Right lobe of liver (tissue), 6 donors: ENCODE data around the gene PDIK1L. TPM values are rescaled to one million over a fixed set of nuclear protein-coding genes. Genes with fewer than 3 reads are reported as not detected.
A peak's percentile ranks its signal among the peaks of the same experiment; 100 is the strongest.

Experiments used
- ATAC-seq, 4 donors: fragments of 200-7000 bp; cut with Tn5 transposase; one replicate each; pipeline ENCODE4 v1.9.1; 2020; ENCODE audit warnings: mild to moderate bottlenecking in 4 of 4, moderate library complexity in 4 of 4
- DNase-seq, 3 donors: peaks; one replicate each; pipeline ENCODE4 v3.0.0-alpha.2; 2020
- H3K27ac ChIP-seq, 3 donors: fragments of 200-600 bp; one replicate each; pipeline ENCODE4 v1.8.0; 2022
- H3K27me3 ChIP-seq, 2 donors: fragments of 200-600 bp; one replicate each; pipeline ENCODE4 v1.8.0; 2022
- H3K36me3 ChIP-seq, 4 donors: fragments of 200-600 bp; sonication (generic) in 1 of 4; one replicate each; pipeline versions ENCODE4 v1.5.1 to v1.8.0; 2017 to 2022; ENCODE audit warnings: control low read depth in 1 of 4
- H3K4me1 ChIP-seq, 4 donors: fragments of 200-600 bp; sonication (generic) in 1 of 4; one replicate each; pipeline versions ENCODE4 v1.5.1 to v1.8.0; 2017 to 2022; ENCODE audit warnings: control low read depth in 1 of 4
- H3K4me3 ChIP-seq, 3 donors: fragments of 200-600 bp; one replicate each; pipeline ENCODE4 v1.8.0; 2022
- H3K9me3 ChIP-seq, 4 donors: fragments of 200-600 bp; sonication (generic) in 1 of 4; one replicate each; pipeline versions ENCODE4 v1.5.1 to v1.8.0; 2017 to 2022; ENCODE audit warnings: control low read depth in 1 of 4
- CTCF ChIP-seq, 4 donors: fragments of 200-600 bp in 3 of 4; fragments of 450-650 bp in 1 of 4; IDR thresholded peaks; one replicate each; pipeline versions ENCODE4 v1.5.1 to v1.8.0; 2016 to 2022; ENCODE audit warnings: antibody characterized with exemption in 4 of 4, mild to moderate bottlenecking in 2 of 4
- POLR2A ChIP-seq: fragments of 450-650 bp; IDR thresholded peaks from one replicate; pipeline ENCODE4 v1.6.1; 2017; ENCODE audit warnings: antibody characterized with exemption, mild to moderate bottlenecking
- WGBS: methylation state at CpG from one replicate; pipeline ENCODE4 v1.1.6; 2018; ENCODE audit warnings: low coverage, low lambda C conversion rate; ENCODE audit not compliant: insufficient coverage; ENCODE audit errors: missing lambda C conversion rate; 5-methylcytosine and 5-hydroxymethylcytosine counted together
- intact Hi-C, 2 donors: fragments of 100-400 bp; cut with DNase I; formaldehyde crosslinking; loops; one replicate each; pipeline versions ENCODE4 v1.11.2 to v1.14.1; 2022
- total RNA-seq, 6 experiments: library from RNA; depleted of rRNA in 2 of 6; stranded (reverse); fragments of >200 nt in 2 of 6; fragmentation: NEBNext Ultra II Directional in 3 of 6; extraction: Animal tissue kit (Norgen Biotek cat#: 25700) in 3 of 6; gene quantifications; one replicate each; pipeline versions ENCODE4 v1.1.0 to v1.2.4, GENCODE V29; 2016 to 2023
- donor health status: DM: no; HTN: yes; CAD: no.
- donor health status: DM: no; HTN: no; CAD: no.
- donor health status: DM: no; HTN: no; CAD: no.
- donor health status: DM: no; HTN: yes; CAD: no.
- donor health status: DM: no; HTN: yes; CAD: no.

PDIK1L gene
- total RNA-seq, 6 experiments from 2014 or later, result 3.8 to 7.5 (median 5.1) TPM

- WGBS, result 89% methylated on average over 4 of the region's 5 CpGs
- TF ChIP-seq CTCF (IDR thresholded peaks at IDR 0.05) (no peak), POLR2A (no peak)
- ATAC-seq (no peak), DNase-seq (no peak)
- H3K4me1 ChIP-seq, result peaks cover 0 to 11% (median 0%) of the 10 kb centered on the region in 4 donors
- H3K36me3 ChIP-seq, result no peaks in the 10 kb centered on the region
- no peaks in the 10 kb centered on the region for H3K9me3 ChIP-seq
- H3K4me3 ChIP-seq, result no peak overlapping the region
- no peaks in the 10 kb centered on the region for H3K27me3 ChIP-seq
- no peak overlapping the region for H3K27ac ChIP-seq
- intact Hi-C loops, result no loop called here
Measured at GRCh38 chr1:26132128-26132833, 20.7 kb downstream of the PDIK1L start.

GRCh38 chr1:26132834-26133167 lies 21.2 kb downstream of the PDIK1L start:
- ATAC-seq, result no peak

GRCh38 chr1:26134466-26134865 lies 22.8 kb downstream of the PDIK1L start:
- Histone ChIP-seq H3K27ac (no peak overlapping the region), H3K4me3 (no peak overlapping the region), H3K4me1 (peaks cover 0 to 11% (median 0%) of the 10 kb centered on the region in 4 donors), H3K36me3 (no peaks in the 10 kb centered on the region), H3K27me3 (no peaks in the 10 kb centered on the region), H3K9me3 (no peaks in the 10 kb centered on the region)
- TF ChIP-seq POLR2A, result no peak
- TF ChIP-seq CTCF (IDR thresholded peaks at IDR 0.05), result no peak
- intact Hi-C loops, result no loop called here
- DNase-seq (no peak), ATAC-seq (peak in 1 of 4 donors; percentile 72)
- 14% methylated on average over 1 of the region's 3 CpGs for WGBS

More at GRCh38 chr1:26132834-26133167, 21.2 kb downstream of the PDIK1L start:
- WGBS, result 100% methylated on average over 1 of the region's 2 CpGs
- Histone ChIP-seq H3K27ac (no peak overlapping the region), H3K9me3 (no peaks in the 10 kb centered on the region), H3K4me1 (peaks cover 0 to 11% (median 0%) of the 10 kb centered on the region in 4 donors), H3K4me3 (no peak overlapping the region), H3K36me3 (no peaks in the 10 kb centered on the region), H3K27me3 (no peaks in the 10 kb centered on the region)
- DNase-seq, result no peak
- TF ChIP-seq CTCF (IDR thresholded peaks at IDR 0.05) (no peak), POLR2A (no peak)
- intact Hi-C loops, result no loop called here

- intact Hi-C loops, result no loop called here
- H3K9me3 ChIP-seq, result no peaks in the 10 kb centered on the region
- H3K27me3 ChIP-seq, result no peaks in the 10 kb centered on the region
- TF ChIP-seq CTCF (IDR thresholded peaks at IDR 0.05) (no peak), POLR2A (no peak)
- H3K36me3 ChIP-seq, result no peaks in the 10 kb centered on the region
- WGBS, result 61% methylated on average over 3 of the region's 3 CpGs
- H3K27ac ChIP-seq, result no peak overlapping the region
- DNase-seq (no peak), ATAC-seq (no peak)
- H3K4me1 ChIP-seq, result peaks cover 0 to 8% (median 0%) of the 10 kb centered on the region in 4 donors
- H3K4me3 ChIP-seq, result no peak overlapping the region
Measured at GRCh38 chr1:26138974-26139558, 27.4 kb downstream of the PDIK1L start.
